Neural cell (in vitro differentiated cells): ENCODE measurements around the gene PSPN. TPM values are rescaled to one million over a fixed set of nuclear protein-coding genes. Genes with fewer than 3 reads are reported as not detected.

ENCODE experiments used
- H2AFZ ChIP-seq: fragments of 200-600, 300-800 bp; sonication (generic), shearing (Covaris generic); 2 replicates; pipeline ENCODE4 v1.6.0; 2014; ENCODE audit warnings: low read depth, mild to moderate bottlenecking, antibody characterized with exemption, low read length, moderate library complexity
- H3F3A ChIP-seq: fragments of 200-600 bp; shearing (Covaris generic); 2 replicates; pipeline ENCODE4 v1.6.1; 2016; ENCODE audit warnings: mild to moderate bottlenecking, moderate library complexity, mixed read lengths, antibody characterized with exemption, low read length; ENCODE audit not compliant: insufficient read depth, poor library complexity, severe bottlenecking
- H3K27ac ChIP-seq: fragments of 200-600, 300-800 bp; sonication (generic), shearing (Covaris generic); 2 replicates; pipeline ENCODE4 v1.5.1; 2014; ENCODE audit warnings: mild to moderate bottlenecking, low read length, moderate library complexity
- H3K27me3 ChIP-seq: fragments of 300-800, 200-600 bp; sonication (generic), shearing (Covaris generic); 2 replicates; pipeline ENCODE4 v1.6.0; 2014; ENCODE audit warnings: mild to moderate bottlenecking, low read depth, low read length, moderate library complexity; ENCODE audit not compliant: insufficient read depth
- H3K36me3 ChIP-seq: fragments of 300-800, 200-600 bp; sonication (generic), shearing (Covaris generic); 2 replicates; pipeline ENCODE4 v1.5.1; 2014; ENCODE audit warnings: mild to moderate bottlenecking, antibody characterized with exemption, low read length, moderate library complexity; ENCODE audit not compliant: insufficient read depth
- H3K4me2 ChIP-seq: fragments of 300-800, 200-600 bp; sonication (generic), shearing (Covaris generic); 2 replicates; pipeline ENCODE4 v1.6.0; 2014; ENCODE audit warnings: mild to moderate bottlenecking, low read length
- H3K4me3 ChIP-seq: fragments of 300-800, 200-600 bp; sonication (generic), shearing (Covaris generic); 2 replicates; pipeline ENCODE4 v1.5.1; 2014; ENCODE audit warnings: mild to moderate bottlenecking, low read length, moderate library complexity
- H3K79me2 ChIP-seq: fragments of 200-600 bp; shearing (Covaris generic); replicated peaks from 2 replicates; pipeline ENCODE4 v1.6.0; 2014; ENCODE audit warnings: mild to moderate bottlenecking, low read length, moderate library complexity; ENCODE audit not compliant: insufficient read depth
- H3K9ac ChIP-seq: fragments of 300-800, 200-600 bp; sonication (generic), shearing (Covaris generic); 2 replicates; pipeline ENCODE4 v1.6.1; 2016; ENCODE audit warnings: mild to moderate bottlenecking, low read length, mixed read lengths
- H3K9me2 ChIP-seq: fragments of 200-600 bp; shearing (Covaris generic); 2 replicates; pipeline ENCODE4 v1.6.1; 2016; ENCODE audit warnings: mild to moderate bottlenecking, low read length, mixed read lengths; ENCODE audit not compliant: insufficient read depth
- H3K9me3 ChIP-seq: fragments of 200-600, 300-800 bp; sonication (generic), shearing (Covaris generic); 2 replicates; pipeline ENCODE4 v1.6.1; 2016; ENCODE audit warnings: mild to moderate bottlenecking, mixed run types, low read length, moderate library complexity, mixed read lengths
- H4K20me1 ChIP-seq: fragments of 200-600 bp; shearing (Covaris generic); 2 replicates; pipeline ENCODE4 v1.6.1; 2016; ENCODE audit warnings: mild to moderate bottlenecking, mixed run types; ENCODE audit not compliant: insufficient read depth
- CTCF ChIP-seq: fragments of 450-650 bp; IDR thresholded peaks from 2 replicates; pipeline ENCODE4 v1.5.1; 2014; ENCODE audit warnings: antibody characterized with exemption, mild to moderate bottlenecking, moderate library complexity; ENCODE audit not compliant: poor library complexity, severe bottlenecking
- EP300 ChIP-seq: fragments of 450-650 bp; conservative IDR thresholded peaks from 2 replicates; pipeline ENCODE4 v1.6.1; 2014; ENCODE audit warnings: antibody characterized with exemption, mild to moderate bottlenecking, moderate library complexity; ENCODE audit not compliant: poor library complexity, severe bottlenecking
- EZH2 ChIP-seq: fragments of 200-600, 300-800 bp; shearing (Covaris generic), sonication (generic); IDR thresholded peaks from 2 replicates; pipeline ENCODE4 v1.6.1; 2014; ENCODE audit warnings: antibody characterized with exemption, low read length, borderline replicate concordance, mild to moderate bottlenecking; ENCODE audit not compliant: insufficient read depth, poor library complexity, severe bottlenecking
- MXI1 ChIP-seq: fragments of 450-650 bp; conservative IDR thresholded peaks from 2 replicates; pipeline ENCODE4 v1.6.1; 2014; ENCODE audit warnings: antibody characterized with exemption, mild to moderate bottlenecking; ENCODE audit not compliant: poor library complexity, severe bottlenecking
- POLR2AphosphoS5 ChIP-seq: IDR thresholded peaks from 2 replicates; pipeline ENCODE4 v1.6.1; 2012
- RAD21 ChIP-seq: fragments of 450-650 bp; conservative IDR thresholded peaks from 2 replicates; pipeline ENCODE4 v1.6.1; 2014; ENCODE audit warnings: antibody characterized with exemption, mild to moderate bottlenecking, moderate library complexity
- REST ChIP-seq: IDR thresholded peaks from 2 replicates; pipeline ENCODE4 v1.6.1; 2012; ENCODE audit warnings: borderline replicate concordance
- SMC3 ChIP-seq: fragments of 450-650 bp; conservative IDR thresholded peaks from 2 replicates; pipeline ENCODE4 v1.6.1; 2014; ENCODE audit warnings: antibody characterized with exemption, mild to moderate bottlenecking, moderate library complexity; ENCODE audit not compliant: poor library complexity
- TAF1 ChIP-seq: IDR thresholded peaks from 2 replicates; pipeline ENCODE4 v1.6.1; 2012; ENCODE audit warnings: low read depth
- polyA minus RNA-seq: library from RNA; depleted of rRNA, polyadenylated mRNA; stranded (reverse); fragments of >200 nt; gene quantifications from 2 replicates; pipeline ENCODE4 v1.2.3, GENCODE V29; 2014
- polyA plus RNA-seq: library from polyadenylated mRNA; depleted of rRNA; stranded (reverse); fragments of >200 nt; gene quantifications from 2 replicates; pipeline ENCODE4 v1.2.3, GENCODE V29; 2014

Gene PSPN
- polyA plus RNA-seq (1.5 and 2.4 TPM in 2 replicates), polyA minus RNA-seq (2.8 and 3.4 TPM in 2 replicates)

- Histone ChIP-seq H2AFZ (no peak within 1 kb of the TSS), H3K4me2 (no peak within 1 kb of the TSS), H3K9me3 (peaks cover 7% of the 10 kb centered on the region), H3K27me3 (no peaks in the 10 kb centered on the region), H3K79me2 (no peaks in the 10 kb centered on the region), H3K4me3 (no peak within 1 kb of the TSS), H4K20me1 (no peaks in the 10 kb centered on the region), H3F3A (no peaks in the 10 kb centered on the region), H3K9me2 (no peaks in the 10 kb centered on the region), H3K9ac (no peak within 1 kb of the TSS), H3K36me3 (peaks cover 11% of the 10 kb centered on the region), H3K27ac (no peak within 1 kb of the TSS)
- no peak for TF ChIP-seq REST
- TF ChIP-seq SMC3 = no peak
- no peak for TF ChIP-seq CTCF
- no peak for TF ChIP-seq EP300
- TF ChIP-seq EZH2 = no peak
- no peak for TF ChIP-seq RAD21
- TF ChIP-seq TAF1 = no peak
- TF ChIP-seq POLR2AphosphoS5 = no peak
- TF ChIP-seq MXI1 = no peak
These were observed at the start of gene PSPN for GRCh38 chr19:6375411-6376010. Gene PSPN (minus strand): TSS chr19:6375933. CDS start chr19:6375849, 84 bp downstream.

GRCh38 chr19:6424939-6425731 is 49.4 kb upstream of the PSPN start:
- no peaks in the 10 kb centered on the region for H3K9me3 ChIP-seq
- H3K27me3 ChIP-seq = no peaks in the 10 kb centered on the region
- peak overlapping the region; percentile 54 for H3K4me3 ChIP-seq
- peak overlapping the region; percentile 85 for H3K27ac ChIP-seq
- H4K20me1 ChIP-seq = peaks cover 24% of the 10 kb centered on the region
- peak overlapping the region; percentile 59 for H3K9ac ChIP-seq
- no peak overlapping the region for H3K4me2 ChIP-seq
- H3F3A ChIP-seq = no peaks in the 10 kb centered on the region
- peak overlapping the region; percentile 41 for H2AFZ ChIP-seq
- TF ChIP-seq RAD21 (no peak), CTCF (peak; percentile 64), REST (peak; percentile 27), MXI1 (peak; percentile 42), EP300 (no peak), EZH2 (no peak), TAF1 (no peak), SMC3 (peak; percentile 25), POLR2AphosphoS5 (peak; percentile 66)
- peaks cover 35% of the 10 kb centered on the region for H3K79me2 ChIP-seq
- H3K9me2 ChIP-seq = no peaks in the 10 kb centered on the region
- H3K36me3 ChIP-seq = no peaks in the 10 kb centered on the region
